B cell (primary cell): Measurements from ENCODE around the gene AKIRIN1. TPM values are rescaled to one million over a fixed set of nuclear protein-coding genes. Genes with fewer than 3 reads are reported as not detected.

Source experiments
- ATAC-seq: fragments of 200-7000 bp; cut with Tn5 transposase; one replicate; pipeline ENCODE4 v1.10.0; 2021; ENCODE audit warnings: low read depth, mild to moderate bottlenecking, moderate number of reproducible peaks, moderate library complexity
- CTCF ChIA-PET: fragments of 350-600 bp; sonication (Branson Sonifier 250); formaldehyde crosslinking; loops from one replicate; lab custom pipeline; 2021; ENCODE audit warnings: antibody characterized with exemption, inconsistent platforms; lab: Charles Lee
- POLR2A ChIA-PET: fragments of 350-600 bp; sonication (Branson Sonifier 250); formaldehyde crosslinking; loops from one replicate; lab custom pipeline; 2021; ENCODE audit warnings: antibody characterized with exemption; lab: Charles Lee
- DNase-seq: peaks from one replicate; pipeline ENCODE4 v3.0.0; 2013
- H2AFZ ChIP-seq: 2 replicates; pipeline ENCODE4 v1.6.1; 2012; ENCODE audit warnings: mild to moderate bottlenecking, low read depth, low read length; ENCODE audit not compliant: insufficient read depth, poor library complexity, severe bottlenecking
- H3K27ac ChIP-seq, 2 donors: 1 replicate in 1 of 2; 2 replicates in 1 of 2; pipeline ENCODE4 v1.5.1; 2012 to 2013; ENCODE audit warnings: low read length in 2 of 2, mild to moderate bottlenecking in 2 of 2, moderate library complexity in 1 of 2
- H3K27me3 ChIP-seq, 4 experiments: fragments of 200-600 bp in 1 of 4; sonication (generic) in 1 of 4; replicated peaks in 1 of 4; 1 replicate in 2 of 4; 2 replicates in 2 of 4; pipeline versions ENCODE4 v1.6.1 to v1.7.0; 2013 to 2016; ENCODE audit warnings: low read length in 3 of 4, mild to moderate bottlenecking in 2 of 4, mixed read lengths in 1 of 4, moderate library complexity in 1 of 4; ENCODE audit not compliant: insufficient read depth in 4 of 4, control insufficient read depth in 3 of 4; ENCODE audit errors: control extremely low read depth in 1 of 4
- H3K36me3 ChIP-seq, 2 experiments: replicated peaks in 1 of 2; 1 replicate in 1 of 2; 2 replicates in 1 of 2; pipeline versions ENCODE4 v1.6.1 to v1.7.1; 2013; ENCODE audit warnings: low read length in 1 of 2; ENCODE audit not compliant: insufficient read depth in 2 of 2, control insufficient read depth in 1 of 2; ENCODE audit errors: control extremely low read depth in 1 of 2, extremely low read depth in 1 of 2
- H3K4me1 ChIP-seq, 2 donors: fragments of 200-600 bp in 1 of 2; sonication (generic) in 1 of 2; 1 replicate in 1 of 2; 2 replicates in 1 of 2; pipeline versions ENCODE4 v1.5.1 to v1.6.1; 2013 to 2017; ENCODE audit warnings: low read length in 2 of 2; ENCODE audit not compliant: control insufficient read depth in 2 of 2, insufficient read depth in 2 of 2
- H3K4me2 ChIP-seq: replicated peaks from 2 replicates; pipeline ENCODE3; 2012; ENCODE audit warnings: mild to moderate bottlenecking, low read depth, low read length; ENCODE audit not compliant: poor library complexity, severe bottlenecking
- H3K4me3 ChIP-seq, 5 experiments: fragments of 200-600 bp in 1 of 5; sonication (generic) in 1 of 5; 1 replicate in 3 of 5; 2 replicates in 2 of 5; pipeline versions ENCODE4 v1.5.1 to v1.7.0; 2011 to 2016; ENCODE audit warnings: low read length in 4 of 5, mild to moderate bottlenecking in 4 of 5, low read depth in 2 of 5, control low read depth in 1 of 5, moderate library complexity in 1 of 5; ENCODE audit not compliant: insufficient read depth in 1 of 5; ENCODE audit errors: control extremely low read depth in 1 of 5, extremely low read depth in 1 of 5
- H3K79me2 ChIP-seq: fragments of 200-600 bp; sonication (generic); one replicate; pipeline ENCODE4 v1.6.0; 2016; ENCODE audit warnings: low read length; ENCODE audit not compliant: control insufficient read depth, insufficient read depth
- H3K9ac ChIP-seq: fragments of 200-600 bp; sonication (generic); 2 replicates; pipeline ENCODE4 v1.6.1; 2017; ENCODE audit warnings: mild to moderate bottlenecking, low read length, moderate library complexity
- H3K9me3 ChIP-seq, 3 donors: one replicate each; pipeline versions ENCODE4 v1.6.1 to v1.7.1; 2013; ENCODE audit warnings: low read length in 2 of 3; ENCODE audit not compliant: control insufficient read depth in 2 of 3, insufficient read depth in 1 of 3; ENCODE audit errors: control extremely low read depth in 1 of 3
- H4K20me1 ChIP-seq: 2 replicates; pipeline ENCODE4 v1.6.0; 2012; ENCODE audit warnings: mild to moderate bottlenecking, low read length; ENCODE audit not compliant: insufficient read depth, control insufficient read depth, poor library complexity, severe bottlenecking
- H3K27ac Mint-ChIP-seq: one replicate; pipeline ENCODE4 v1.8.0; 2021; ENCODE audit warnings: mixed read lengths
- H3K27me3 Mint-ChIP-seq: one replicate; pipeline ENCODE4 v1.8.0; 2021; ENCODE audit warnings: mixed read lengths
- H3K4me1 Mint-ChIP-seq: one replicate; pipeline ENCODE4 v1.8.0; 2021; ENCODE audit warnings: mixed read lengths
- H3K4me3 Mint-ChIP-seq: one replicate; pipeline ENCODE4 v1.8.0; 2021; ENCODE audit warnings: mixed read lengths
- H3K9me3 Mint-ChIP-seq: one replicate; pipeline ENCODE4 v1.8.0; 2022; ENCODE audit warnings: mixed read lengths; ENCODE audit not compliant: insufficient read depth
- CTCF ChIP-seq: fragments of 200-600 bp; IDR thresholded peaks from one replicate; pipeline ENCODE4 v1.8.0; 2022; ENCODE audit warnings: antibody characterized with exemption, mild to moderate bottlenecking
- EZH2 ChIP-seq: IDR thresholded peaks from 2 replicates; pipeline ENCODE4 v1.6.1; 2012; ENCODE audit warnings: borderline replicate concordance, low read depth, mild to moderate bottlenecking, moderate library complexity, low read length; ENCODE audit not compliant: insufficient read depth, poor library complexity, severe bottlenecking
- WGBS: methylation state at CpG from one replicate; pipeline ENCODE4 v1.1.5; 2013; ENCODE audit warnings: missing lambda C conversion rate; ENCODE audit not compliant: insufficient coverage; 5-methylcytosine and 5-hydroxymethylcytosine counted together
- intact Hi-C: fragments of 100-400 bp; cut with micrococcal nuclease; formaldehyde crosslinking; loops from one replicate; pipeline ENCODE4 v1.10.0; 2022
- polyA plus RNA-seq: library from polyadenylated mRNA; depleted of rRNA; stranded (reverse); fragments of >200 nt; gene quantifications from 2 replicates; pipeline ENCODE4 v1.2.3, GENCODE V29; 2012
- total RNA-seq, 2 donors: library from RNA; stranded (reverse); fragments of 120-200 nt in 1 of 2; gene quantifications; 1 replicate in 1 of 2; 2 replicates in 1 of 2; pipeline versions ENCODE4 v1.2.3 to v1.2.4, GENCODE V29; 2013 to 2022

AKIRIN1 gene
- total and polyA plus RNA-seq, 2 donors (not counting 1 experiment from before 2014, with no cell fraction given) = 36.5 to 59.7 TPM

- CTCF ChIA-PET = interaction anchor here (0.8 kb wide), 1 partner anchor 230 kb away, joined by 3 read pairs; no protein-coding TSS in a partner anchor
- Histone ChIP-seq H4K20me1 (peaks cover 14% of the 10 kb centered on the region), H3K36me3 (peaks cover 0 to 13% of the 10 kb centered on the region in 2 experiments), H3K4me2 (peak overlapping the region; percentile 72), H3K4me3 (peak overlapping the region; percentile 85 to 98 (median 98)), H3K4me1 (peaks cover 10 to 16% of the 10 kb centered on the region in 2 donors), H3K9me3 (no peaks in the 10 kb centered on the region), H2AFZ (peak overlapping the region; percentile 93), H3K27ac (peak overlapping the region; percentile 88 to 92), H3K9ac (peak overlapping the region; percentile 84), H3K79me2 (peaks cover 25% of the 10 kb centered on the region), H3K27me3 (no peaks in the 10 kb centered on the region)
- peak overlapping the region; percentile 89 for H3K4me3 Mint-ChIP-seq
- H3K27ac Mint-ChIP-seq = peak overlapping the region; percentile 86
- no peak for DNase-seq
- POLR2A ChIA-PET = interaction anchor here (0.6 kb wide), 1 partner anchor 30 kb away, joined by 3 read pairs; no protein-coding TSS in a partner anchor
- intact Hi-C loops = loop anchor here (1.0 to 10.0 kb wide), 4 partner anchors 36 to 168 kb away; partner anchors contain the start of genes AKIRIN1, MYCBP and RRAGC
- TF ChIP-seq EZH2 (no peak), CTCF (no peak)
- H3K9me3 Mint-ChIP-seq = no peaks in the 10 kb centered on the region
- no peak for ATAC-seq
- H3K27me3 Mint-ChIP-seq = no peaks in the 10 kb centered on the region
- H3K4me1 Mint-ChIP-seq = peaks cover 20% of the 10 kb centered on the region
- WGBS = 15% methylated on average over 19 of the region's 30 CpGs
Measured at GRCh38 chr1:39026866-39027507, 35.9 kb downstream of the AKIRIN1 start.

- Histone ChIP-seq H3K4me3 (no peak overlapping the region), H3K9me3 (no peaks in the 10 kb centered on the region)
- CTCF ChIA-PET = interaction anchor here (1.2 kb wide), 1 partner anchor 504 kb away, joined by 3 read pairs; no protein-coding TSS in a partner anchor
Measured at GRCh38 chr1:39034114-39034654, 43.1 kb downstream of the AKIRIN1 start.

More at GRCh38 chr1:39034114-39034654, 43.1 kb downstream of the AKIRIN1 start:
- H3K4me1 ChIP-seq = no peaks in the 10 kb centered on the region
- intact Hi-C loops = no loop called here
- ATAC-seq (no peak), DNase-seq (no peak)
- no peak overlapping the region for H2AFZ ChIP-seq
- Mint-ChIP-seq H3K4me1 (peaks cover 4% of the 10 kb centered on the region), H3K27me3 (no peaks in the 10 kb centered on the region), H3K27ac (no peak overlapping the region), H3K4me3 (no peak overlapping the region), H3K9me3 (no peaks in the 10 kb centered on the region)
- peaks cover 4% of the 10 kb centered on the region for H4K20me1 ChIP-seq
- H3K79me2 ChIP-seq = peaks cover 1% of the 10 kb centered on the region
- no peak overlapping the region for H3K4me2 ChIP-seq
- TF ChIP-seq EZH2 (no peak), CTCF (no peak)
- POLR2A ChIA-PET = no interaction called here
- WGBS = no CpG with 5 or more reads among the region's 6 CpGs
- H3K27me3 ChIP-seq = no peaks in the 10 kb centered on the region
- no peak overlapping the region for H3K27ac ChIP-seq
- no peak overlapping the region for H3K9ac ChIP-seq
- H3K36me3 ChIP-seq = peaks cover 5 to 27% of the 10 kb centered on the region in 2 experiments
